Breast epithelium (tissue), 4 donors: Measurements from ENCODE around the gene ZNF423. TPM values are rescaled to one million over a fixed set of nuclear protein-coding genes. Genes with fewer than 3 reads are reported as not detected.

Experiments used
- DNase-seq, 2 donors: peaks; one replicate each; pipeline ENCODE4 v3.0.0-alpha.2; 2019; ENCODE audit warnings: low spot score in 2 of 2
- H3K27ac ChIP-seq, 2 donors: fragments of 200-600 bp; sonication (generic) in 1 of 2; one replicate each; pipeline ENCODE4 v1.5.1; 2016 to 2019; ENCODE audit warnings: mild to moderate bottlenecking in 1 of 2
- H3K27me3 ChIP-seq, 2 donors: fragments of 200-600 bp; sonication (generic) in 1 of 2; one replicate each; pipeline versions ENCODE4 v1.5.1 to v1.6.0; 2017 to 2019; ENCODE audit warnings: control low read depth in 1 of 2, mild to moderate bottlenecking in 1 of 2
- H3K36me3 ChIP-seq: fragments of 200-600 bp; one replicate; pipeline ENCODE4 v1.5.1; 2019
- H3K4me1 ChIP-seq, 2 donors: fragments of 200-600 bp; sonication (generic); one replicate each; pipeline ENCODE4 v1.5.1; 2016 to 2019; ENCODE audit warnings: control low read depth in 1 of 2
- H3K4me3 ChIP-seq, 3 donors: fragments of 200-600 bp; sonication (generic); 1 replicate in 2 of 3; 2 replicates in 1 of 3; pipeline ENCODE4 v1.5.1; 2016 to 2019; ENCODE audit warnings: mild to moderate bottlenecking in 3 of 3, moderate library complexity in 2 of 3
- H3K9me3 ChIP-seq, 2 donors: fragments of 200-600 bp; sonication (generic) in 1 of 2; one replicate each; pipeline ENCODE4 v1.5.1; 2016 to 2019; ENCODE audit warnings: control low read depth in 1 of 2
- POLR2A ChIP-seq: fragments of 450-650 bp; IDR thresholded peaks from one replicate; pipeline ENCODE4 v1.6.1; 2016; ENCODE audit warnings: antibody characterized with exemption, mild to moderate bottlenecking, moderate library complexity
- POLR2AphosphoS5 ChIP-seq, 3 donors: sonication (generic); formaldehyde crosslinking; IDR thresholded peaks; one replicate each; pipeline ENCODE4 v1.6.1; 2017; ENCODE audit warnings: antibody characterized with exemption in 3 of 3
- intact Hi-C: fragments of 100-400 bp; cut with DNase I; formaldehyde crosslinking; loops from one replicate; pipeline ENCODE4 v1.15.1; 2023; ENCODE audit warnings: low total_unique reads
- total RNA-seq, 3 donors: library from RNA; depleted of rRNA; stranded (reverse); fragments of >200 nt; gene quantifications; one replicate each; pipeline ENCODE4 v1.1.0, GENCODE V29; 2016
- TF ChIP-seq, protein P1 (sequence below), 3 donors: fragments of 450-650 bp; IDR thresholded peaks; one replicate each; pipeline ENCODE4 v1.5.1; 2016 to 2017; ENCODE audit warnings: antibody characterized with exemption in 3 of 3, mild to moderate bottlenecking in 3 of 3, moderate library complexity in 3 of 3

ZNF423 gene
- total RNA-seq, 3 donors from 2014 or later = 4.7 to 8.0 (median 5.9) TPM

DNA sequence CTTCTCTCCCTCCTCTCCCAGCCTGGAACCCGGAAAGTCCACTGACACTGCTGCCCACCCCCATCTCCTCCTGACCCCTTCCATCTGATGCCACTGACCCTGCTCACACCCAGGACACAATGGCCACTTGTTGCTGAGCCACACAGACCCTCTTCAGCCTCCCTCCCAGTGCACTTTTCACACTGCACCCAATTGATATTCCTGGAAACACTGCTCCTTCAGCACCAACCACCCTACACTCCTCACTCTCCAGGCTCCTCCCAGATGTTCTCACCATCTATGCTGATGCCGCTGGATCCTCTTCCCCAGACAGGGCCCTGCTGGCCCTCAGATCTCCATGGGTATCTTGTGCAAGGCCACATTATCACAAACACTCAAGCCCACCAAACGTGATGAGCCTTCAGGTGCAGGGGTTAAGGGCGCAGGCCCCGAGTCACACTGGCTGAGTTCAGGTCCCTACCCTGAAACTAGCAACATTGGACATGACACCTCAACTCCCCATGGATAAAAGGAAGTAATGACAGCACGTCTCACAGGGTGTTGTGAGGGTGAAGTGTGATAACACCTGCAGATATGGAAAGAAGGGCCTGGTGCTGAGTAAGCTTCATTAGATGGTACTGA lies 238.1 kb downstream of the ZNF423 start:
- intact Hi-C loops = no loop called here
- H3K4me3 ChIP-seq = no peak overlapping the region
- H3K36me3 ChIP-seq = no peaks in the 10 kb centered on the region
- no peaks in the 10 kb centered on the region for H3K4me1 ChIP-seq
- no peak overlapping the region for H3K27ac ChIP-seq
- no peaks in the 10 kb centered on the region for H3K27me3 ChIP-seq
- TF ChIP-seq POLR2A = no peak
- TF ChIP-seq, protein P1, sequence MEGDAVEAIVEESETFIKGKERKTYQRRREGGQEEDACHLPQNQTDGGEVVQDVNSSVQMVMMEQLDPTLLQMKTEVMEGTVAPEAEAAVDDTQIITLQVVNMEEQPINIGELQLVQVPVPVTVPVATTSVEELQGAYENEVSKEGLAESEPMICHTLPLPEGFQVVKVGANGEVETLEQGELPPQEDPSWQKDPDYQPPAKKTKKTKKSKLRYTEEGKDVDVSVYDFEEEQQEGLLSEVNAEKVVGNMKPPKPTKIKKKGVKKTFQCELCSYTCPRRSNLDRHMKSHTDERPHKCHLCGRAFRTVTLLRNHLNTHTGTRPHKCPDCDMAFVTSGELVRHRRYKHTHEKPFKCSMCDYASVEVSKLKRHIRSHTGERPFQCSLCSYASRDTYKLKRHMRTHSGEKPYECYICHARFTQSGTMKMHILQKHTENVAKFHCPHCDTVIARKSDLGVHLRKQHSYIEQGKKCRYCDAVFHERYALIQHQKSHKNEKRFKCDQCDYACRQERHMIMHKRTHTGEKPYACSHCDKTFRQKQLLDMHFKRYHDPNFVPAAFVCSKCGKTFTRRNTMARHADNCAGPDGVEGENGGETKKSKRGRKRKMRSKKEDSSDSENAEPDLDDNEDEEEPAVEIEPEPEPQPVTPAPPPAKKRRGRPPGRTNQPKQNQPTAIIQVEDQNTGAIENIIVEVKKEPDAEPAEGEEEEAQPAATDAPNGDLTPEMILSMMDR (IDR thresholded peaks at IDR 0.05) = no peak
- no peaks in the 10 kb centered on the region for H3K9me3 ChIP-seq
- no peak for DNase-seq

DNA sequence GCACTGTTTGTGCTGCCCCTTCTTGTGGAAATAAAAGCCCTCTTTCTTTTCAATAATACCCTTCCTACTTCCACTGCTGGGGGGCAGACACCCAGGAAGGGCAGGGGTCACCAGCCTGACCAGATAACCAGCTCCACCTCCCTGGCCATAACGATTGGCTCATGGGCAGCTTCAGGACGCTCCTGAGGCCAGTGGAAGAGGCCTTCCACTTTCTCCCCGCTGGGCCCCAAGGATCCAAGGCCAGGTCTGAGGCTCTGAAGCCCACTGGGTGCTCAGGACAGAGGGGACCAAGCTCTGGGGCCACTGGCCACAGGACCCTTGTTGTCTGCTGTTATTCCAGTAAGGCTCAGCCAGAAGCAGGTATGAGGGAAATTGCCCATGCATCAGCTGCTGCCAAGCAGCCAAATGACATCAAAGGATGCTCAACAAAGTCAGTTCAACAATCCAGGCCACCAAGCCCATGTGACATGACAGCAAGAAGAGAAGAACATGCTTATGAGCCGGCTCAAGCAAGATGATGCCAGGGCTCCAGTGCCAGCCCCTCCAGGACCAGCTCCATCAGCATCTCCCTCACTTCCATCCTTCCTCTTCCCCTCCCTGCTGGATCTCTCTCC lies 238.8 kb downstream of the ZNF423 start:
- Histone ChIP-seq H3K9me3 (no peaks in the 10 kb centered on the region), H3K27me3 (no peaks in the 10 kb centered on the region), H3K27ac (no peak overlapping the region), H3K36me3 (no peaks in the 10 kb centered on the region), H3K4me1 (no peaks in the 10 kb centered on the region), H3K4me3 (no peak overlapping the region)
- no peak for DNase-seq
- no peak for TF ChIP-seq POLR2A
- TF ChIP-seq, protein P1 (IDR thresholded peaks at IDR 0.05) = no peak
- no peak for TF ChIP-seq POLR2AphosphoS5 (IDR thresholded peaks at IDR 0.05)
- intact Hi-C loops = no loop called here

DNA sequence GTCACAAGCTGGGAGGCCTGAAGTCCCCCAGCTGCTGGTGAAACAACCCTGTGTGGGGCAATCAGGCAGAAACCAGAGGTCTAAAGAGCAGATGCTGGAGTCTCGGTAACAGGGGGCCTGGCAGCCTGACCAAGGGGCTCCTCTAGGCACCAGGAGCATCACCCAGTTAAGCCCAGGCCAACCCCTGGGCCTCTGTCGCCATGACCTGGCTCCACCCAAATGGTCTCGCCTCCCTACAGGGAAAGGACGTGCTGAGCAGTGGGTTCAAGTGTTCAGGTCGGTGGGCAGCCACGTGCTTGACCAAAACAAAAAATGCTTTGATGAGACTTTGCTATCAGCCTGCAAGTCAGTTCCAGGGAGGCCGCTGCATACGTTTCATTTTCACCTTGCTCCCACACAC lies 240.3 kb downstream of the ZNF423 start:
- Histone ChIP-seq H3K9me3 (no peaks in the 10 kb centered on the region), H3K4me1 (no peaks in the 10 kb centered on the region), H3K27ac (no peak overlapping the region), H3K4me3 (no peak overlapping the region), H3K27me3 (no peaks in the 10 kb centered on the region), H3K36me3 (no peaks in the 10 kb centered on the region)
- intact Hi-C loops = no loop called here
- TF ChIP-seq, protein P1 (IDR thresholded peaks at IDR 0.05) = no peak
- TF ChIP-seq POLR2A = no peak
- TF ChIP-seq POLR2AphosphoS5 (IDR thresholded peaks at IDR 0.05) = no peak
- DNase-seq = no peak

DNA sequence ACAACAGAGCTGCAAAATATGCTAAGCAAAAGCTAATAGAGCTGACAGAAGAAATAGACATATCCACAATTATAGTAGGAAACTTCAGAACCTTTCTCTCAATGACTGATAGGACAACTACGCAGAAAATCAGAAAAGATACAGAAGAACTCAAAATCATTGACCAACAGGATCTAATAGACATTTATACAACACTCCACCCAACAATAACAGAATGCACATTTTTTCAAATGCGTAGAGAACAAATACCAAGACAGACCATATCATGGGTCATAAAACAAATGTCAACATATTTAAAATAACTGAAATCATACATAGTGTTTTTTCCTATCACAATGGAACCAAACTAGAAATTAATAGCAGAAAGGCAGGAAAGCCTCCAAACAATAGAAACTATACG lies 244.9 kb downstream of the ZNF423 start:
- Histone ChIP-seq H3K9me3 (no peaks in the 10 kb centered on the region), H3K4me1 (no peaks in the 10 kb centered on the region)
- intact Hi-C loops = loop anchor here (5.0 kb wide), 1 partner anchor 349 kb away; no protein-coding TSS in a partner anchor

DNA sequence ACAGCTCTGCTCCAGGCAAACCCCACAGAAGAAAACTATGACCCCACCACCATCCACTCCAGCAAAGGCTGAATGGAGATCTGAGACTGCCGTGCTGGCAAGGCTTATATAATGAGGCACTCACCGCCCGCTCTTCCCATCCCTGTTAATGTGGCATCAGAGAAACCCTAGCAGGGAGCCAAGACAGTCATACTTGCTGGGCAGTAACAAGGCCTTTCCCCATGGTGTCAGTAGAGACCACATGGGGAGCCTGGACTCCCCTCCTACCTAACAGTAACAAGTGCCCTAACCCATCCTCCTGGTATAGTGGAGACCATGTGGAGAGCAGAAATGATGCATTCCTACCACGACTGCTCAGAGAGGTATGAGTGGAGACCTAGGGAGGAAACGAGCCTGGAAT lies 247.1 kb downstream of the ZNF423 start:
- H3K27ac ChIP-seq = no peak overlapping the region
- no peaks in the 10 kb centered on the region for H3K4me1 ChIP-seq
- TF ChIP-seq POLR2A (no peak), POLR2AphosphoS5 (IDR thresholded peaks at IDR 0.05) (no peak)
- TF ChIP-seq, protein P1 (IDR thresholded peaks at IDR 0.05) = no peak
- no peak overlapping the region for H3K4me3 ChIP-seq
- intact Hi-C loops = no loop called here
- H3K9me3 ChIP-seq = no peaks in the 10 kb centered on the region
- DNase-seq = no peak
- no peaks in the 10 kb centered on the region for H3K36me3 ChIP-seq
- H3K27me3 ChIP-seq = no peaks in the 10 kb centered on the region

More for the DNA sequence above, 244.9 kb downstream of the ZNF423 start:
- no peak for DNase-seq
- TF ChIP-seq POLR2AphosphoS5 (IDR thresholded peaks at IDR 0.05) (no peak), POLR2A (no peak)
- TF ChIP-seq, protein P1 (IDR thresholded peaks at IDR 0.05) = no peak
- H3K4me3 ChIP-seq = no peak overlapping the region
- H3K27ac ChIP-seq = no peak overlapping the region
- H3K27me3 ChIP-seq = no peaks in the 10 kb centered on the region
- no peaks in the 10 kb centered on the region for H3K36me3 ChIP-seq
